HG03280 (cell line): Measurements from ENCODE around the gene MYO5B.

ENCODE experiments used
- ATAC-seq: cut with Tn5 transposase; IDR thresholded peaks from one replicate; pipeline ENCODE4 v1.9.1; 2021; ENCODE audit warnings: mild to moderate bottlenecking, moderate library complexity; ENCODE audit not compliant: unreplicated experiment

The MYO5B gene

GRCh38 chr18:49976795-49977560 is 218.0 kb downstream of the MYO5B start:
- ATAC-seq: no peak

DNA sequence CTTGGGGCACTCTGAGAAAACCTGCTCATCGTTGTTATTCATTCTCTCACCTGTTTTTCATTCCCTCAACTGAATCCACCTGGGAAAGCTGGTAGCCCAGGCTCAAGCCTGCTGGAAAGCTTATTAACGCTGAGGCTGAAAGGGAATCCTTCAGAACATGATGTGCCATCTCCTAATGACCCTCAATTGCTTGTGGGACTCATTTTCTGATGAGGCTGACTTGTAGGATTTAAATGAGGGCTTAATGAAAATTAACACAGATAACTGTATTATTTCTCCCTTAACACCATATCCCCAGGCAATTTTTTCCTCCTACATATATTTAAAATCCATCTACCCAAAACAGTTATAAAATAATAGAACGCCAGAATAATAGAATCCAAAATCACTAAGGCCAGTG is 218.9 kb downstream of the MYO5B start:
- ATAC-seq: no peak

DNA sequence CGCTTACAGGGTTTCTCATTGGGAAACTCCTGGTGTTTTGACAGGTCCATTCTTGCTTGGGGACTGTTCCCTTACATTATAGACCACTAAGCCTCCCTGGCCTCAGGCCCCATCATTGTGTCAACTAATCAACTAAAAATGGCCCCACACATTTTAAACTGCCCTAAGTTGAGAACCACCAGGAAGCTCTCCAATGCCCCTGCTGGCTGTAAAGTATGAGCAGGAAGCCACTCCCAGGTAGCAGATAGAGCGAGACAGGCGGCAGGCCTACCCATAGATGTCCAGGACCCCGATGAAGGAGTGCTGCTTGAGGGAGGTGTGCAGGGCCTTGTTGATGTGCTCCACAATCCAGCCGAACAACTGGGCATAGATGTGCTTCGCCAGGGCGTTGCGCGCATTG is 220.9 kb downstream of the MYO5B start:
- ATAC-seq: no peak

- no peak for ATAC-seq
These were observed 221.4 kb downstream of the MYO5B start for GRCh38 chr18:49973592-49973991.

DNA sequence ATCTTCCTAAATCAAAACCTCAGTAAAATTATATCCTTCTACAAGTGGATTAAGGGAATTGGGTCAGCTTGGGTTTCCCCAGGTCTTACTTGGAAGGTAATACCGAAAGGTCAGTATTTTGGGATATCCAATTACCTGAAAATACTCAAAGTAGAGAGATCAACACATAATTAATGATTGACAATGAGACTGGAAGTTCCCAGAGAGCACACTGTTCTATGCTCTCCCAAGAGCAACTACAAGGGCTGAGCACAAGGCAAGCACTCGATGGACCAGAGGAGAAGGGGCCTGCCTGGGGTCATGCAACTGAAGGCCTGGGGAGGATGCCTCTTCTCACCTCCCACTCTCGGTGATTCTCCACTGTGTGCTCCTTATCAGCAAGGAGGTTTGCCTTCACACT is 222.4 kb downstream of the MYO5B start:
- ATAC-seq: no peak

- no peak for ATAC-seq
These were observed 223.5 kb downstream of the MYO5B start for GRCh38 chr18:49971462-49971861.

DNA sequence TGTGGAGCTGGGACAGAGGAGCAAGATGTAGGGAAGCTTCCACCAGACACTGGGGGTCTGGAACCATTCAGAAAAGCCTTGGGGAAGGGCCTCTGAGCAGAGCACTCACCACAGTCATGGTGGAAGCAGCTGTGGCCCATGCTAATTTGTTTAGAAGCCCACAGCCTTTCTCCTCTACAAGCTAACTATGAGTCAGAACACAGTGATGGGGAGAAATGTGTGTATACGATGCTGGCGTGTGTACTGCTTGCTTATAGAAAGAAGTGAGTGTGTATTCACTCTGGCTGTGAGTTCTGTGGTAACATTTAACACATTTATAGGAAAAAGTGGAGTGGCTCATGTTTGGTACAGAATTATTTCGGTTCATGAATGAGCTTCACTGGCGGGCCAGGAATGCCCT is 224.6 kb downstream of the MYO5B start:
- ATAC-seq: no peak

DNA sequence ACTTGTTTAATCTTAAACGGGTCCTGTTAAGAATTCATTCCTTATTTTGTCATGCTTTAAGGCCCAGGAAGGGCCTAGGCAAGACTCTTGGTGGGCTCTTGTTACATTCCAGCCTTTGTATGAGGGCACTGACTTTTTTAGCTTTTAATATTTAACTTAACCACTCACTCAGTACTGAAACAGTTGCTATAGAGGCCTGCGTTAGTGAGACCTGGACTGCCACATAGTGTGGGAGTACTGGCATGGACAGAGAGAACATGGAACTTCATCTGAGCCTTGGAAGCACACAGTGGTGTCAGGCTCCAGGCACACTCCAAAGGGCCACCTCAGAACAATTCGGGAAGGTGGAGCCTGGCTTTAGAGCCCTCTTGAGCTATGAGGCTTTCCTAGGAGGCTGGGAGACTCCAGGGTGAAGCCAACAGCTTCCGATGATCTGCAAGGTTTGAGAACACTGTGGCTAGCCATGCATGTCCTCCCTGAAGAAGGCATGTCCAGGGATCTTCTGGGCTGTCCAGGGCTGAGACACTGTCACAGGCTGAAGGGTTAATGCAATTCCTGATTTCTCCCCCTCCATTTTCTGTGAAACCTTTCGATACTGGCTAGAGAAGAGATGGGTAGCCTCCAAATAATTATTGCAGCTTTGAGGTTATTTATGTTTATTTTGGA is 226.2 kb downstream of the MYO5B start:
- ATAC-seq: no peak

GRCh38 chr18:49967636-49968313 is 227.2 kb downstream of the MYO5B start:
- no peak for ATAC-seq

GRCh38 chr18:49967171-49967570 is 227.8 kb downstream of the MYO5B start:
- peak; percentile 56 for ATAC-seq

DNA sequence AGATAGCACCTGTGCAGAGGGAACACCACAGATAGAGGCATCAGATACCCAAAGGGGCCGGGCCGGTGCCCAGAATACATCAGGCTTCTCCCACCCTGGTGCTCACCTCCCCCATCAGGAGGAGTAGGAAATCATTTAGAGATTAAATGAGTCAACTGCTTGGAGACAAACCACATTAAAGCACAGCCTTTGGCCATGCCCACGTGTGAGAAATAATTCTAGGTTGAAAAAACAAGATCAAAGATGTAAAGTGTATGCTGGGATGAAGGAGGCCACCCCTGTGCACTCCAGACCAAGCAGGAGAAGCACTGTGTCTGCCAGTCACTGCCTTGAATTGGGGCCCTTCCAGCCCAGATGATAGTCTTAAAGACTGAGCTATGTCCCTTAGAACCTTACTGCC is 228.9 kb downstream of the MYO5B start:
- no peak for ATAC-seq

DNA sequence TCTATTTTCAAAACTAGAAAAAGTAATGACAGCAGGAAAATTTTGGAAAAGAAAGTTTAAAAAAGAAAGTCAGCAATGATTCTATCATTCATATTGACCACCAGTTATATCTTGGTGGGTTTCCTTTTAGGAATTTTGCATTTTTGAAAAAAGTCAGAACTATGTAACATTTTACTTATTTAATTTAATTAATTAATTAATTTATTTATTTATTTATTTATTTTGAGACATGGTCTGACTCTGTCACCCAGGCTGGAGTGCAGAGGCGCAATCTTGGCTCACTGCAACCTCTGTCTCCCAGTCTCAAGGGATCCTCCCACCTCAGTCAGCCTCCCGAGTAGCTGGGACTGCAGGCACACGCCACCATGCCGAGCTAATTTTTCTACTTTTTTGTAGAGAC is 231.7 kb downstream of the MYO5B start:
- ATAC-seq: no peak

DNA sequence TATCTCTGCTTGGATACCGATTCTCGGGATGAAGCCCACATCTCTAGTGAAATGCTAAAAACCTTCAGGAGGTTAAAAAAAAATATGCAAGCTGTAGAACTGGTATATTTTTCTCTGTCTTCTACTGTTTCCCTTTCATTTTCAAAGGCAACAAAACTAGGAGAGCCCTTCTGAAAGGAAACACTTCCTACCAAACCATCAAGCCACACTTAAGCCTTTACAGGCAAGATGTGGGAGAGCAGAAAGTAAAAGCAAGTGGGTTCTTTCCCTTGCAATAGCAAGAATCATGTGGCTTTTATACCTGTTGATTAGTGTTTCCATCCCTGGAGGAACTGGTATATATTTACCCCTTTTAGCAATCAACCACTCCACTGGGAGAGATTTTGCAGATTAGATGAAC is 233.7 kb downstream of the MYO5B start:
- ATAC-seq: no peak

DNA sequence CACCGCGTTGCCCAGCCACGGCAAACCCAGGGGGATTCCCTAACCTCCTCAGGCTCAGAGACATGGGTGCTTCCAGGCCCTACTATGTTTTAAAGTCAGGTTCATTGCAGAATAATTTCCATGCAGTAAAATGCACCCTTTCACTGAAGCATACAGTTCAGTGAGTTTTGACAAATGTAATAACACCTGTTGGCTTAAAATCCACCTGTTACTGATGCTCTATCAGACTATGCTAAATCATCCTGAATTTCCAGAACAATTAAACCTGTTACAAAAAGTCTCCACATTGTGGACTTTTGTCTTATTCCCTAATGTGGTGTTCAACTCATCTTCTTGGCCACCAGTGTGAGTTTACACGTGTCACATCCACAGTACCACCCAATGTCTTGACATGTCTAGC is 234.6 kb downstream of the MYO5B start:
- no peak for ATAC-seq

DNA sequence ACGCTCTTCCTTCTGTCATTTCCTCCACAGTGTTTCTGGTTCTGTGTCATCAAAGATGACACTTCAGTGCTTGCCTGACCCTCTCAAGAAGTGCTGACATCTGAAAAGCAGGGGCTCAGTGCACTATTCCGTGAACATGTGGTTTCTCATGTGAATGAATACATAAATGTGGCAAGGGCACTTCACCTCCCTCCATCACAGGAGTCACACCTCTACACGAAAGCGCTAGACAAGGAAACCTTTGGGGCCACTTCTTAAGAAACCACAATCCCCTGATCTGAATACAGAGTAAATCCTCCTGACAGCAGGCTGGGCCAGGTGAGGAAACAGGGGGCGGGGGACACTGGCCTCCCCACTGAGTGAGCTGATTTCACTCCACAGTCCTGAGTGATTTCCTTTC is 235.8 kb downstream of the MYO5B start:
- ATAC-seq: no peak

DNA sequence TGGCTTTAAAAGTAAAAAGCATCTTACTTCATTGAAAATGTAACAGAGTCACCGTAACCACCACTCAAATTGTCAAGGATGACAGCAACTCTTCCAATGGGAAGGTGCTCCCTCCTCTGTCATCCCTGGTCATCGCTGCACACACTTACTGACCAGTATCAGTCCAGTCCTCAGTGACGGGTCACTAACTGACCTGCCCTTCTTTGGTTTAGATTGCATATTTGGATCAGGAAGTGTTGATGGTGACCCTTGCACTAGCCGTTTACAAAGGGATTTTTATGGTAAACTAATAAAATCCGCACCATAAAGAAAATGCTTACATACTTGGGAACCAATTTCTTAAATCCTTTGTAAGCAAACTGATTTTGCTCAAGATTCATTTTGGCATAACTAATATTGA is 239.7 kb downstream of the MYO5B start:
- ATAC-seq: no peak

DNA sequence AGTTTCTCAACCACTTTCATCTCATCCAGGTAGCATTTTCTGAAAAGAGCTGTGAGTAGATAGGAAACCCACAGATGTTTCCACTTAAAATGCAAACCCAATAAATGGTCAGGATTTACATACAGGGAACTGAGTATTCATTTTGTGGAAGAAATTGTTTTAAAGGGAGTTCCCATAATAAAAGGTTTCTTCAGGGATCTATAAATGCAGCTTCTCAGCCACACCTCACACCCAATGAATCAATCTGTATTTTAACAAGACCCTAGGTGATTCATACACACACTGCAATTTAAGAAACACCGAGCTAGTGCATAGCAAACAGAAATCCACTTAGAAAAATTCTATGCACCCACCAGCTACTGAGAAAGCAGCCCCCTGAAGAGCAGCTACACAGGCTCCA is 241.6 kb downstream of the MYO5B start:
- ATAC-seq: no peak

GRCh38 chr18:49949951-49950395 is 245.0 kb downstream of the MYO5B start:
- no peak for ATAC-seq

DNA sequence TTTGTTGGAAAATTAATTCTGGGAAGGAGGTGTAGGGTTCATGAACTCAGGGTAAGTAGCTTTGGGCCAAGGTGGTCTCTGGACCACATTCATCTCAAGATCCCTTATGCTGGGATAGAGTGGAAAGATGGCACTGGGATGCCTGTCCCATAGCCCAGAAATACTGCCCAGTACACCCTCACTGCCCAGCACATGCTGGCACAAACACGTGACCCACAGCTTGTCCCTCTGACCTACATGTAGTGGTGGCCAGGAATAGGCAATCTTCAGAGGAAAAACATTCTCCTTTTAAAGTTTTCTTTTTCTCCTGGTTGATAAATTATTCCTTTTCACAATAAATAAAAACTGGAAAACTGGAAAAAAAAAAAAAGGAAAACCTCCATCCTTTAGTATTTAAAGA is 246.0 kb downstream of the MYO5B start:
- ATAC-seq: no peak

DNA sequence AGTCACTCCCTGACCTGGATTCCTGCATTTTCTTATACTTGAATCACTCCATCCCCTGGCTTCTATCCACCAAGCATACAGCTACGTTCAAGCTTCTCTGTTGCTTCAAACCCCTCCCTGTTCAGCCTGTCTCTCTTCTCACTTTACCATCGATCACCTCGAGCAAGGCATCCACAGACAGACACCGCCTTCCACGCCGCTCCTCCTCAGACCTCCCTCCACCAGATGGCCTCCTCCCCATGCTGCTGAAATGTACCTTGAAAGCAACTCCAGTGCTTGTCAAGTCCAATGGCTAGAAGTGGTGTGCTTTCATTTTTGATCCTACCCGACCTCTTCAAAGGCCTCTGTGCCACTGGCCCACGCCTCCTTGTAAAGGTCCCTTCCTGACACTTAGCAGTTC is 250.3 kb downstream of the MYO5B start:
- no peak for ATAC-seq

- ATAC-seq: no peak
These were observed 258.1 kb downstream of the MYO5B start for GRCh38 chr18:49936821-49937220.

GRCh38 chr18:49935215-49935614 is 259.7 kb downstream of the MYO5B start:
- ATAC-seq: no peak
